Coronary artery (tissue), 2 donors: ENCODE results near the gene MRGPRX2.

Source experiments
- DNase-seq: peaks from one replicate; pipeline ENCODE4 v3.0.0-alpha.2; 2017; ENCODE audit warnings: low spot score
- H3K27ac ChIP-seq, 2 donors: fragments of 200-600 bp; sonication (generic); one replicate each; pipeline ENCODE4 v1.5.1; 2016 to 2019
- H3K4me3 ChIP-seq: fragments of 200-600 bp; sonication (generic); 2 replicates; pipeline ENCODE4 v1.5.1; 2016; ENCODE audit warnings: mild to moderate bottlenecking, moderate library complexity
- CTCF ChIP-seq: fragments of 200-600 bp; sonication (generic); IDR thresholded peaks from one replicate; pipeline ENCODE4 v1.5.1; 2019; ENCODE audit warnings: antibody characterized with exemption

MRGPRX2 gene

GRCh38 chr11:19055905-19056304 is 4.6 kb downstream of the MRGPRX2 start:
- no peak for DNase-seq
- no peak for TF ChIP-seq CTCF

GRCh38 chr11:19055016-19055415 is 5.5 kb downstream of the MRGPRX2 start:
- DNase-seq: no peak
- TF ChIP-seq CTCF: no peak
- H3K4me3 ChIP-seq: no peak overlapping the region
- no peak overlapping the region for H3K27ac ChIP-seq

More at GRCh38 chr11:19055905-19056304, 4.6 kb downstream of the MRGPRX2 start:
- Histone ChIP-seq H3K4me3 (no peak overlapping the region), H3K27ac (no peak overlapping the region)

GRCh38 chr11:19053909-19054308 is 6.6 kb downstream of the MRGPRX2 start:
- no peak overlapping the region for H3K27ac ChIP-seq
- no peak overlapping the region for H3K4me3 ChIP-seq
- TF ChIP-seq CTCF: no peak
- no peak for DNase-seq

GRCh38 chr11:19050281-19050680 is 10.2 kb downstream of the MRGPRX2 start:
- no peak for DNase-seq
- Histone ChIP-seq H3K27ac (no peak overlapping the region), H3K4me3 (no peak overlapping the region)
- no peak for TF ChIP-seq CTCF

GRCh38 chr11:19049351-19049750 is 11.2 kb downstream of the MRGPRX2 start:
- Histone ChIP-seq H3K27ac (no peak overlapping the region), H3K4me3 (no peak overlapping the region)
- TF ChIP-seq CTCF: no peak
- no peak for DNase-seq

GRCh38 chr11:19040051-19040450 is 20.5 kb downstream of the MRGPRX2 start:
- Histone ChIP-seq H3K4me3 (no peak overlapping the region), H3K27ac (no peak overlapping the region)
- TF ChIP-seq CTCF: no peak
- no peak for DNase-seq

GRCh38 chr11:19039409-19039808 is 21.1 kb downstream of the MRGPRX2 start:
- no peak for TF ChIP-seq CTCF
- no peak overlapping the region for H3K27ac ChIP-seq
- no peak overlapping the region for H3K4me3 ChIP-seq

More at GRCh38 chr11:19039409-19039808, 21.1 kb downstream of the MRGPRX2 start:
- no peak for DNase-seq
